Glomerular endothelial cell (primary cell): ENCODE data around the gene TRIP6. TPM values are rescaled to one million over a fixed set of nuclear protein-coding genes. Genes with fewer than 3 reads are reported as not detected.

Experiments
- DNase-seq: peaks from one replicate; pipeline ENCODE4 v3.0.0-alpha.2; 2011; ENCODE audit warnings: low read depth, low spot score; ENCODE audit errors: extremely low read depth
- total RNA-seq: library from RNA; depleted of rRNA; stranded (reverse); fragments of >200 nt; gene quantifications from 2 replicates; pipeline ENCODE4 v1.2.3, GENCODE V29; 2015

The TRIP6 gene
- total RNA-seq, 1 donor from 2014 or later = 73.7 TPM

DNA sequence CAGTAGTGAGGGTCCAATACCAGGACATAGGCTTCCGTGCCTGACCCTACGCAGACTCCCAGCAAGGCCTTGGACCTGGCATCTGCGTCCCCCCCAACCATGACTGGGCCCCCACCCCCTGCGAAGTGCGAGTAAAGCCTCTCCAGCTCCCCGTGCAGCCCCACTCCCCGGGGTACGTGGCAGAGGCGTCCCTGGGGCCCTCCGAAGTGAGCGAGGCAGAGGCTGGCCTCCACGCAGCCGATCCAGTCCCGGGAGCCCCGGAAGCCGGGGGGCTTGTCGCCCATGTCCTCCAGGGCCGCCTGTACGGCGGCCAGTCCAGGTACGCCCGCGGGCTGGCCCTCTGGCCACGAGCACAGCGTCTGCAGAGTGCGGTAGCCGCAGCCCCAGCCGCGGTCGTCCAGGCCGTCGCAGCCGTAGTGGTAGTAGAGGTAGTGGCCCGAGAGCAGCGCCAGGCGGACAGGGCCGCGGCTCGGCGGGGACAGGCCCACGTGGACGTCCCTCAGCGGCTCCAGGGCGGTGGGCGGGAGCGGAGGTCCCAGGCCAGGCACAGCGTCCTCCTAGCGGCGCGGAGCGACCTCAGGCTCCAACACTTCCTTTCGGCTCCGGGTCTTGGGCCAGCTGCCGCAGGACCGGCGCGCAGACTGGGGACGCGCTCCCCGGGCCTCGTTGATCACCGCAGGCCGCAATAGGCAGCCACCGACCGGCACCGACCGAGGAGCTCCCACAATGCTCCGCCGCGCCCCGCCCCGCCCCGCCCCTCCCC, 22.0 kb downstream of the TRIP6 start, which contains the start of gene UFSP1:
TSS of gene UFSP1 (minus strand) at position 728 of the 763 bp plus-strand sequence. CDS start at position 284, 444 bp downstream.
- no peak for DNase-seq

DNA sequence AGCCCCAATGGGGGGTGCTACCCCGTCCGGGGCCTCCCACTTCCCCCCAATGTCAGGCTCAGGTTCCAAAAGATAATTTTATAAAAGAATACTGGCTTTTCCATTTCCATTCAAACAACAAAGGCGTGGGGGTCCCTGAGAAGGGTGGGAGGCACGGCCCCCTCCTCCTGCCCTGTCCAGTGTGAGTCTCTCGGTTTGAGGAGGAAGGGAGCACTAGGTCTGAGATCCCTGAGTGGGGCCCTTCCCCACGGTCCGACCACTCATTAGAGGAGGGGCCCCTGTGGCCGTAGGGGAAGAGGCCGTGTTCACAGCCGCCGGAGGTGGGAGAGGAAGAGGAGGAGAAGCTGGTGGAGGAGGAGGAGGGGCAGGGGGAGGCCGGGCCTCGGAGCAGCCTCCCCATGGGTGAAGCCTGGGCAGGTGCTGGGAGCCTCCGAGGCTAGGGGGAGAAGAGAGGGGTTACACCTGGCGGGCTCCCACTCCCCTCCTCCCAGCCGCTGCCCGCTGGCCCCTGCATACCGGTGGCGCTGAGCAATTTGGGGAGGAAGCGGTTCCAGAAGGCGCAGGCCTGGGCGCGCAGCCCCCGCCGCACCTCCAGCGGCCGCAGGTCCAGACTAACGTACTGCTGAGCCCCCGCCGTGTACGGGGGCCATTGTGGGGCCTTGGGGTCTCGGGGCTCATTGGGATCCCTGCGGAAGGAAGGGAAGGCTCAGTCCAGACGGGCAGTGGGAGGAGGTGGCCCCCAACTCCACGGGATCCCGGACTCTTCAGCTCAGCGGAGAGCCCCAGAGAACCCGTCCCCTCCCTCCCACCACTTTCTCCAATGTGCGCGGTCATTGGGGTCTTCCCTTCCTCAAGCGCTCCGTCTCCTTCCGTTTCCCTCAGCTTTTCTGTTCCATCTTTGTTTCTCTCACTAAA, 23.7 kb downstream of the TRIP6 start:
- DNase-seq = no peak

DNA sequence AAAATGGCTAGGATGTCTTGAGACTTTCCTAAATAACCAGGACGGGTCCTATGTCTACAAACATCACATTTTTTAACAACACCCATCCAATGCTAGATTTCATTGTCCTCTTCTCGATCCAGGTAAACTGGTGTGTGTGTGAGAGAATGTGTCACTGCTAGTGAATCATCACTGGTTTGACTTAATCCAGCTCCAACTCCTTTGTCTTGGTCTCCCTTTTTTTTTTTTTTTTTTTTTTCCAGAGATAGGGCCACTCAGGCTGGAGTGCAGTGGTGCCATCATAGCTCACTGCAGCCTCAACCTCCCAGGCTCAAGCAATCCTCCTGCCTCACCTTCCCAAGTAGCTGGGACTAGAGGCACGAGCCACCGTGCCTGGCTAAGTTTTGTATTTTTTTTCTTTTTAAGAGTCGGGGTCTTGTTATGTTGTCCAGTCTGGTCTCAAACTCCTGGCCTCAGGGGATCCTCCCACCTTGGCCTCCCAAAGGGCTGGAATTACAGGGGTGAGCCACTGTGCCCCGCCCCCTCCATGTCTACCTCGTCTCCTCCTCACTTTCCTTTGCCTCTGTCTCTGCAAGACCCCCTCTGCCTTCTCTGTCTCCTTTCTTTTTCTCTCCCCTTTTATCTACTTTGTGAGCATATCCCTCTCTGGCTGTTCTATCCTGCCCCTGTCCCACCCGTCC, 24.5 kb downstream of the TRIP6 start:
- no peak for DNase-seq

DNA sequence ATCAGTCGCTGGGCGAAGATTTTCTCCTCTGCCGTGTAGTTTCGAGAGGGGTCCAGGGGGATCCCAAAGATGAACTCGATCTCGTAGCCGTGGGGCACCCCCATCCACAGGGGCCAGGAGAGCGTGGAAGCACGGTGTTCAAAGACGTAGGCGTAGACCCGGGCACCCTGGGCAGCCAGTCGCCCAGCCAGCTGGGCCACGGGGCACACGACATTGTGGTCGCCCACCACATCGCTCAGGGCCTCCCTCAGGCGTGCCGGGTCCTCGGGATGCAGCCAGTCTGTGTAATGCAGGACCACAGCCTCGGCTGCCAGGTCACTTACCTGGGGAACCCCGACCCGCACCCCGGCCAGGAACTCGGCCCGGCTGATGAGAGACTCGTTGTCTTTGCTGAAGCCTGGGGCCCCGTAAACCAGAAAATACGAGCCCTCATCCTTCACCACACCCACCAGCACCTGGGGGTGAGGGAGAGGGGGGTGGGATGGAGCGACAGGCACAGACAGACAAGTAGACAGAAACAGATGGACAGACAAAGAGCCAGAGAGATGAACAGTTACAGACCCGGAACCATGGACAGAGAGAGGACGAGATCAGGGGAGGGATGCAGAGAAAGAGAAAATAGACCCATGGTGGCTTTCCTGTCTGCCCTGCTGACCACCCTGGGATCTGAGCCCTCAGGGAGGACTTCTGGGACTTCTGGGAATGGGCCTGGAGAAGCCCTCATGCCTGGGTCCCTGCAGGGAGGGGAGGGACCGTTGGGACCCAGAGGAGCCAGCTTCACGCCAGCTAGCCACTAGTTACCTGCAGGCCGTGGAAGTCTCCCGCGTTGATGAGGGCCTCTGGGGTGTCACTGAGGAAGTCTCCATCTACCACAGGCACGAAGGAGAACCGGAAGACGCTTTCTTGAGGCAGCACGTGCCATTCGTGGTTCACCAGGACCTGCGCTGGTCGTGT, 25.5 kb downstream of the TRIP6 start:
- DNase-seq = no peak

DNA sequence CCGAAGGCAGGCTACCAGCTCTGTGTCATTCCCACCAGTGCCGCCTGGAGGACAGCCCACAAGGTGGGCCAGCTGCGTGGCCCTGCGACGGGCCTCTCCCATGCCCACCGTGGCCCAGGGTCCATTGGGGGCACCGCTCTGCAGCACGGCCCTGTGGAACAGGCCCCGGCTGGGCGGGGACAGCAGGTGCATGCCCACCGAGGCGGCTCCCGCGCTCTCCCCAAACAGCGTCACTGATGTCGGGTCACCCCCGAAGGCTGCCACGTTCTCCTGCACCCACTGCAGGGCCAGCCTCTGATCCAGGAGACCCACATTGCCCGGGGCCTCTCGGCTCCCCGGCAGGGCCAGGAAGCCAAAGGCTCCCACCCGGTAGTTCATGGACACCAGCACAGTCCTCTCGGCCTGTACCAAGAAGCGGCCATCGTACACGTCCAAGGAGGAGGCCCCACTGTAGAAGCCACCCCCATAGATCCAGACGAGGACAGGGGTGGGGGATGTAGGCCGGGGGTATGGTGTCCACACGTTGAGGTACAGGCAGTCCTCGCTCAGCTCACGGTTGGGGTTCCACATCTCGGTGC, 26.2 kb downstream of the TRIP6 start:
- DNase-seq = no peak

DNA sequence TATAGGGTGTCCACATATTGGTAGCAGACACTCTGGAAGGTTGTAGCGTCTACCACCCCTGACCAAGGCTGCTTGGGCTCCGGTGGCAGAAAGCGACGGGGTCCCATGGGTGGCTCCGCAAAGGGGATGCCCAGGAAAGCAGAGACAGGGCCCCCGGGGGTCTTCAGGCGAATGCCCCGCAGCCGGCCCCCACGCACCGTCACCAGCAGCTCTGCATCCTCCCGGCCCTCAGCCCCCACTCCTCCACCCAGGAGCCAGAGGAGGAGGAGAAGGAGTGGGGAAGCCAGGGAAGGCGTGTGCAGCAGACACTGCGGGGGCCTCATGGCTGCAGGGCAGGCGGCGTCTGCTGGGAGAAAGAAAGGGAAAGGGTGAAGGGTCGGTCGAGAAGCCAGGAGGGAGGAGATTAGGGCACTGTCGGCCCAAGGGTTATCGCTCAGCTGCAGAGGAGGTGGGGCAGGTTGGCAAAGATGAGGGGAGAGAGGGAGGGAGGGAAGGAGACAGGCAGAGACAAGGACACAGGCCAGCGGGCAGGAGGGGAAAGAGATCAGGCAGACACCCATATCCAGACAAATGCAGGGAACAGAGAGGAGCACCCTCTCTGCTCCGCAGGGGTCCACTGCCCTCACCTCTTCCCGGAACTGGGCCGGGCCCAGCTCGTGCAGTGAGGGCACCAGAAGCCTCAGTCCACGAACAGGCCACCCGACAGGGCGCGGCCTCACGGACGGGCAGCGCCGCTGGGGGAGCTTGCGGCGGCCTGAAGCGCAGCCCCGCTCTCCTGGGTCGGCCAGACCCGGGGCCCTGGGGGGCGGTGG, 26.9 kb downstream of the TRIP6 start:
- DNase-seq = no peak

DNA sequence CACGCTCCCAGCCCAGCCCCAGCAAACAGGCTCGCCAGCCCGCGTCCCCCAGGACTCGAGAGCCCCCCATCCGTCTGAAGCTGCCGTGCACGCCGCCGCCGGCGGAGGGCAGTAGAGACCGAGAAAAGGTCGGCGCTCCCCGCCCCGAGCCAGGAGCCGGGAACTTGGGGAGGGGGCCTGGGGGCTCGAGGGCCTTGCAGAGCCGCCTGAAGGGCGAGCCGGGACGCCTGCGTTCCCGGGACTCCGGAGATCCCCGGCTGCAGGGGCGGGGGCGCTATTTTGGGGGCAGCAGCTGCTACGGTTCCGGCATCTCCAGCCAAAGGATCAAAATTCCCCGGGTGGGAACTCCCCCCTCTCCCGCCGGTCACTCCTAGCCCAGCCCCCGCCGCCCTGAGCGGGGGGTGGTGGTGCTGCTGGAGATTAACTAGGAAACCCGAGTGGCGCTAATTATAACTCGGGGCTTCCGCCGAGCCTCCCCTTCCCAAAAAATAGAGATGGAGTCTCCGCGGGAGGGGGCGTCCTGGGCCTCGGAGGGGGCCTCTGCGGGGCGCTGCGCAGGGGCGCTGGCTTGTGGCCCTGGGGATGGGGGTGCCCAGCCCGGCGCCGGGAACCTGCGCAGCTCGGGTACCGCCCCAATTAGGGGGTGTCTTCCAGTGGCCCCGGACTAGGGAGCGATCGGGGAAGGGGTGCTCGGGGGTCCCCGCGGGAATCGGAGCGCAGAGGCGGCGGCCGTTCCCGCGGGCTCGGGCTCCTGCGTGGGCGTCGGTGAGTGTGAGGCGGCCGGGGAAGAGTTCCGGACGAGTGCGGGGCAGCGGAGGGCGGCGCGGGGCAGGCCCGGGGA, 27.9 kb downstream of the TRIP6 start:
- DNase-seq = no peak

DNA sequence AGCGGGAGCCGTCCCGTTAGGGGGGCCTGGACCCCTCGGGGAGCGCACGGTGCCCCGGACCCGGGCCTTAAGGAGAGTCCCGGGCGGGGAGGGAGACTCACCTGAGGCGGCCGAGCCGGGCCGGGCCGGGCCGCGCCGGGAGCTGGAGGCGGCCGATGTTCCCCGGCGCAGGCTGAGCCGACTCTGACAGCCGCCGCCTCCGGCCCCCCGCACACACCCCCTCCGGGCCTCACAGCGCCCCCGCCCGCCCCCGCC, 28.4 kb downstream of the TRIP6 start, which contains the start of gene ACHE:
TSS of gene ACHE (minus strand) at position 188 of the 255 bp plus-strand sequence. CDS start 1,656 bp downstream, outside the sequence.
- DNase-seq = no peak

DNA sequence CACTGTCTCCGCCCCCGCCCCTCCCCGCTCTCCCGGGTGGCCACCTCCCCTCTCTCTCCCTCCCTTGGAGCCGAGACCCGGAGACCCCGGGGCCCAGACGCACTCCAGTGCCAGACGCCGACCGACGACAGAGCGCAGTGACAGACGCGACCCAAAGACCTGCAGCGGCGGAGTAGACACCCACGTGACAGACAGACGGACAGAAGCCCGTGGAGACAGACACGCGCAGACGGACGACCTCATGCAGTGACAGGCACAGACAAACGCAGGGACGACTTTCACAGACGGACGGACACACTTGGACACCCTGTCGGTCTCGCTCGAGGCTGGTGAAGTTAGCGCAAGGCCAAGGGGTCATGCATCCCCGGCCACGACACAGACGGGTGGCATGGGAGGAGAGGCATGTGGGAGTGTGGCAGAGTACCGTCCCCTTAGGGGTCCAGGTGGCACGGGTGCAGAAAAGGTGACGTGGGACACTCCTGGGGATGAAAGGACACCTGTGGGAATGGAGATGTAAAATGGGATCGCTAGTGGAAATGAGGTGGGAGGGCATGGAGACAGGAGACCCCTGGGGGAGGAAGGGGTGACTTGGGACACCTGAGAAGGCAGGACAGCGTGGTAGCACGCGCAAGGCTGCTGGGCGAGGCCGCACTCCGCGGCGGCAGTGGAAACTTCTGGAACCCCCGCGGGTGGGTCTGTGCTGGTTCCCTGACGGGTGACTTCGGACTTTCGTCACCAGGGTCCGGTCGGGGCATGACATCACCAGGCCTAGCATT, 29.0 kb downstream of the TRIP6 start:
- DNase-seq = no peak

DNA sequence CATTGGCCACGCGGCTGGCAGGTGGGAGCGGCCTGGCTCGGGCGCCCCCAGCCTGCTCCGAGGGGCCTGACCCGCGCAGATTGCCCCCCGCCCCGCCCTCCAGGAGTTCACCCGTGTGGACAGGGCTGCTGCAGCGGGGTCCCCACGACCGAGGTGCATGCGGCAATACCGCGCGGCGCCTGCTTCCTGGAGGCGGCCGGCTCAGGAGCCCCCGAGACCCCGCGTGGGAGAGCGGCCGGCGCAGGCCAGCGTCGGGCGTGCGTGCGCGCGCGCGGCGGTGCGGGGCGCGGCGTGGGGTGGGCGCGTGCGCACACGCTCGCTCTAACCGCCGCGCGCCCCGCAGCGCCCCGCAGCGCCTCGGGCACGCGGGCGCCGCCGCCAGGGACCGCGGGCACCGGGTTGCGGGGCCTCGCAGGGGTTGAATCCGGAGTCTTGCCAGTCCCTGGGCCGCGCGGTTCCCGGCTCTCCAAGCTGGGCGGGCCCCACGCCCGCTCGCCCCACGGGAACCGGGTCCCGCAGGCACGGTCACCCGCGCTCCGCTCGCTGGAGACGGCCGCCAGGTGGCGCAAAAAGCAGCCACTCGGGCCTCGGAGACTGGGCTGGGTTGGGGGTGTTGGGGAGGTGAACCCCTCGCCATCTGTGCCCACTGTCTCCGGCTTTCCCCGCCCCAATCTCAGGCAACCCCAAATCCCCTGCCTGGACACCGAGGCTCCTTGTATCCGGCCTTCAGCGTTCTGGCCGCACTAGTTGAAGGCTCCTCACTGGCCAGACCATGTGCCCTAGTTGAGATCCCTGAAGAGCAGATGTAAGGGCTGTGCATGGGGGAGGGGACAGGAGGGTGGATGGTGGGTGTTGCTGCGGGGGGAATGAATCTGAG, 29.8 kb downstream of the TRIP6 start:
- no peak for DNase-seq

DNA sequence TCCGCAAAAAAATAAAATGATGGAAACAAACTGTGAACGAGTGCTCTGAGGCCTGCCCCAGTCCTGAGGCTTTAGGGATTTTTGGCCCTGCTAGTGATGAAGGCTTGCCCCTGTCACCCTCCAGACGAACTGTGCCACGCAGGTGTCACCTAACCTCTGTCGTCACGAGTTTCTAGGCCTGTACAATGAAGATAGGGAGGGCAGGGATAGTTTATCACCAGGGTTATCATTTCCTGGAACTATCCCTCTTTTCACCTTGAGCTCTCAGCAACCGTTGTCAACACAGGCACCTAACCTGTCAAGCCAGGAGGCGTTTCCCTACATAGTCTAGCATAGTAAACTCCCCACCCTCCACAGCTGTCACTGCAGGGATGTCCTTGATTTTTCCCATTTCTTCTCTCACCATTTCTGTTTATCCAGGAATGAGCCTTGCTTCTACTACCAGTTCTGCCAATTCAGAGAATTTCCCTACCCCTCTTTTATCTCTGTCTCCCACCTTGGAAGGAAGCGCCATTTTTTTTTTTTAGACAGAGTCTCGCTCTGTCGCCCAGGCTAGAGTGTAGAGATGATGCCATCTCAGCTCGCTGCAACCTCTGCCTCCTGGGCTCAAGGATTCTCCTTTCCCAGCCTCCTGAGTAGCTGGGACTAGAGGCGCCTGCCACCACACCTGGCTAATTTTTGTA, 30.7 kb downstream of the TRIP6 start:
- no peak for DNase-seq

DNA sequence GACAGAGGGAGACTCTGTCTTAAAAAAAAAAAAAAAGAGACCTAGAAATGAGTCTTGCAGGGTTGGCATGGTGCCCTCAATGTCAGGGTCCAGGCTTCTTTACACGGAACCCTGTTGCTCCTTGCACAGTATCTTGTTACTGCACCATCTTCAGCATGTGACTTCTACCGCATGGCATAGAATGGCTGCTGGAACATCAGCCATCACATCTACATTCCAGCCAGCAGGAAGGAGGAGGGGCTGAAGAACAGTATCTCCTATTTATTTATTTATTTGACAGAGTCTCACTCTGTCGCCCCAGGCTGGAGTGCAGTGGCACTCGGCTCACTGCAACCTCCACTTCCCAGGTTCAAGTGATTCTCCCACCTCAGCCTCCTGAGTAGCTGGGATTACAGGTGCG, 32.2 kb downstream of the TRIP6 start:
- DNase-seq = no peak

DNA sequence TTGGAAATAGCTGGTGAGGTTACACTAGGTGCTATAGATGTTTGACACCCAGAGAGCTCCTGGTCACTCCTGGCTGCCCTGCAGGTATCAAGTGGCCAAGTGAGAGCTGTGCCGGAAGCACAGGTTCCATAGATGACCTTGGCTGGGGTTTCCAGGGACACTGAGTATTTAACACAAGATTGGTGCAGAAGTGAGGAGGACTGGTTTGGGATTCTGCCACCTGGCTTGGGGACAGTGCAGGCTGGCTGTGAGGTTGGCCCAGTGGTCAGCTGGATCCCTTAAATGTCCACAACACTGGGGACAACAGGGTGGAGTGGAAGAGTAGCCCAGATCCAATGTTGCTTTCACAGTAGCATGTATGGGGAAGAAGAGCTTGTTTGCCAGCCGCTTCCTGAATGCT, 33.8 kb downstream of the TRIP6 start:
- no peak for DNase-seq

DNA sequence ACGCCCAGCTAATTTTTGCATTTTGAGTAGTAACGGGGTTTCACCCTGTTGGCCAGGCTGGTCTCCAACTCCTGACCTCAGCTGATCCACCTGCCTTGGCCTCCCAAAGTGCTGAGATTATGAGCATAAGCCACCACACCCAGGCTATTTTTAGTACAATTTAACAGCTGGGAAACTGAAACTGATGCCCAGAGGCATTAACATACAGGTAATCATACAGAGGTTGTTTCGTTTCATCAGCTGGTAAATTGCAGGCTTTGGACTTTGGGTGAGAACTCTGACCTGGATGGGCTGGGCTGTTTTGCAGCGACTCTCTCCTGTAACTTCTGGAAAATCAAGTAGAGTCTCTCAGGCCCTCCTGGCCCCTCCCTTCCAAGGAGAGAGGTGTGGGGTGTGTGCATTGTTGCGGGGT, 34.7 kb downstream of the TRIP6 start:
- no peak for DNase-seq

DNA sequence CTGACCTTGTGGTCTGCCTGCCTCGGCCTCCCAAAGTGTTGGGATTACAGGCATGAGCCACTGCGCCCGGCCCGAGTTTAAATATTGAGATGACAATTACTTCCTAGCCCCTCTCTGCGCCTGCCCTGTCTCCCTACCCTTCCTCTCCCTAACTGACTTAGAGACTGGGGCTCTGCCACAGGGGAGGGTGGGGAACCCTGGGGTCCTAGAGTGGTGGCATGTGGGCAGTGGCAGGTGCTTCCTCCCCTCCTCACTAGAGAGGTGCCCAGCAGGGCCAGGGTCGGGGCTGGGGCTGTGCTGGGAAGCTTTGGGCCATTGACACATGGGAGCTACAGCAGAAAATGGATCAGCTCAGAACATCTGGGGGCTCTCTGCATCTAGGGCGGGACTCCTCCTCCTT, 35.5 kb downstream of the TRIP6 start:
- DNase-seq = no peak

DNA sequence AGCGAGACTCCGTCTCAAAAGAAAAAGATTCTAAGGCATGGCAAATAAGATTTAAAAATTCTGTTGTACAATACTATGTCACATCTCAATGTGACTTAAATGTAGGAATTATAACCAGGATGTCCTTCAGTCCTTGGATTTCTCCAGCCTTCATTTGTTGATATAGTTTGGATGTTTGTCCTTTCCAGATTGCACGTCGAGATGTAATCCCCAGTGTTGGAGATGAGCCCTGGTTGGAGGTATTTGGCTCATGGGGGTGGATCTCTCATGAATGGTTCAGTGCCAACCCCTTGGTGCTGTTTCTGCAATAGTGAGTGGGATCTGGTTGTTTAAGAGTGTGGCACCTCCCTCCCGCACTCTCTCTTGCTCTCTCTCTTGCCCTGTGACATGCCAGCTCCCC, 41.3 kb downstream of the TRIP6 start:
- no peak for DNase-seq
